GM13976 (cell line): ENCODE measurements around the gene MS4A14.
"Not testable (repeated sequence)": the region's sequence is repeated elsewhere in the genome, so short reads cannot be mapped to it uniquely, and the experiment has no call there.

ENCODE experiments used
- DNase-seq: peaks from one replicate; pipeline ENCODE4 v3.0.0; 2012; ENCODE audit warnings: low spot score
- CTCF ChIP-seq: IDR thresholded peaks from 2 replicates; pipeline ENCODE4 v1.5.1; 2012; ENCODE audit warnings: borderline replicate concordance, mild to moderate bottlenecking; ENCODE audit not compliant: insufficient read depth; ENCODE audit errors: extremely low read depth, missing control alignments, control extremely low read depth
- in situ Hi-C: fragments of 300-500 bp; cut with MboI; formaldehyde crosslinking; loops from one replicate; pipeline ENCODE4 v1.12.0; 2022; ENCODE audit warnings: low sequenced_read_pairs, mixed read lengths, inconsistent platforms; ENCODE audit not compliant: unreplicated experiment

Gene MS4A14

GRCh38 chr11:60363542-60364470 lies 32.5 kb upstream of the MS4A14 start:
- TF ChIP-seq CTCF: peak; percentile 76
- peak; percentile 65 for DNase-seq
- in situ Hi-C loops: loop anchor here (10.0 kb wide), 2 partner anchors 121 to 251 kb away; no protein-coding TSS in a partner anchor

GRCh38 chr11:60366262-60366904 lies 29.9 kb upstream of the MS4A14 start:
- in situ Hi-C loops: loop anchor here (10.0 kb wide), 2 partner anchors 118 to 248 kb away; no protein-coding TSS in a partner anchor
- DNase-seq: not testable (repeated sequence)

- peak; percentile 83 for DNase-seq
- in situ Hi-C loops: loop anchor here (10.0 kb wide), 2 partner anchors 118 to 248 kb away; no protein-coding TSS in a partner anchor
- no peak for TF ChIP-seq CTCF
Observed at GRCh38 chr11:60367009-60367408, 29.2 kb upstream of the MS4A14 start.

- TF ChIP-seq CTCF: no peak
- DNase-seq: no peak
- in situ Hi-C loops: loop anchor here (10.0 kb wide), 2 partner anchors 117 to 247 kb away; no protein-coding TSS in a partner anchor
Observed at GRCh38 chr11:60367896-60368295, 28.4 kb upstream of the MS4A14 start.

- no peak for DNase-seq
- TF ChIP-seq CTCF: no peak
- in situ Hi-C loops: no loop called here
Observed at GRCh38 chr11:60370252-60370810, 25.9 kb upstream of the MS4A14 start.

- DNase-seq: no peak
- in situ Hi-C loops: no loop called here
- TF ChIP-seq CTCF: no peak
Observed at GRCh38 chr11:60370811-60371298, 25.4 kb upstream of the MS4A14 start.
